ENCODE data around the gene CEBPG.

Gene CEBPG

DNA sequence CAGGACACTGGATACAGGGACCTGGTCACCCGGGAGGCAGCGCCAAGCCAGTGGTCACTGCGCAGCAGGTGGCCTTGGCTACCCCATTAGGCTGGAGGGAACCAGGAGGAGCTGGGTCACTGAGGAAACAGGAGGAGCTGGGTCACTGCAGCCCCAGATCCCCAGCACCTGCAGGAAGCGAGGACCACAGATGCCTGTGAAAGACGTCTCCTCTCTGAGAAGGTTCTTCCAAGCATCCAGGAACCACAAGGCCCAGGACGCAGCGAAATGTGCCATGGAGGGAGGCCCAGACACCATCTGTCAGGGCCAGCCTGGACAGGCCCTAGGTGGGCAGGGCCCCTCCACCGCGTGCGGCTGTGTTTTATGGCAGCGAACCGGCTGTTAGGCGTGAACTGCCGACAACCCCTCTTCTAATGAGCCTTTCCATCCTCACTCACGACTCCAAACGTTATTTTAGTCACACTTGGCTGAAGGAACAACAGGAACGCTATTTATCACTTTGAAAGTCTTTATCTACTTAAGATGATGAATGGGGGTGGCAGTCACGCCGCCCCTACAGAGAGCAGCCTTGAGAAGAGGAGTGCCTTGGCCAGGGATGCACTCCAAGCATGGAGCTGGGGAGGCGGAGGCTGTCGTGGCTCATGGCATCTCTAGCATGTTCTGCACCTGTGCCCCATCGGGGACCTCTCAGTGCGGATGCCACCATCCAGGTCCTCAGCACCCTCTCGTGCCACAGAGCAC is 53.3 kb downstream of the CEBPG start:
- peak; percentile 31 for DNase-seq

DNA sequence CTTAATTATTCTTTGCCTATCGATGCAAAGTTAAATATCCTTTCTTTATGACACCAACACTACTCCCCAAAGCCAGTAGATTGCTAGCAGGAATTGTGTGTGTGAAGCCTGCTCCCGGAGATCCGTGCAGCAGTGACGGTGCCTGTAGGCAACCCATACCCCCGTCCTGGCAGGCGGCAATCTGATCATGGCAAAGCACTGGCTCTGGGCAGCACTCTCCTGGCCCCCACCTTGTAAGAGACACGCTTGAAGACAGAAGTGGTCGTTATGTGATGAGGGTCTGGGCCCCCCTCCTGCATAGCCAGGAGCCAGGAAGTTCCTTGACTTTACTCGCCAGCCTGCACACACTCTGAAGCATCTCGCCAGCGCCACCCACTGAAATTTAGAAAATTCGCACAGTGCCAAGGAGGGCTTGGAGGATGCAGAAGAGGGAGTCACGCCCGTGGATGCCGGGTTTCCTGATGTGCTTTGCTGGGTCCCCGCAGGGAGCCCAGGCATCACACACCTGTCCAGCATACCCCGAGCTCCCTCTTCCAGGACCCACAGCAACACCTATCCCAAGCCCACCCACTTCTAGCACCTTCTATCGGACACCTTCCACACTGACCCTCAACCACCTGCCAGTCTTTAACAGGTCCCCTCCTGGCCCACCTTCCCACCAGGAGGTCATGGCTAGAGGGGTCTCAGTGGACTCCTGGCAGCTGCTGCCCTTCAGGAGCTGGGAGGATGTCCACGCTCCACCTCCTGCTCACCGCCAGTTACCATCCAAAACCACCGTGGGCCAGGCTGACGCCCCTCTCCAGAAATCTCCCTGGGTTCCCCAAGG is 54.5 kb downstream of the CEBPG start:
- DNase-seq: no peak

DNA sequence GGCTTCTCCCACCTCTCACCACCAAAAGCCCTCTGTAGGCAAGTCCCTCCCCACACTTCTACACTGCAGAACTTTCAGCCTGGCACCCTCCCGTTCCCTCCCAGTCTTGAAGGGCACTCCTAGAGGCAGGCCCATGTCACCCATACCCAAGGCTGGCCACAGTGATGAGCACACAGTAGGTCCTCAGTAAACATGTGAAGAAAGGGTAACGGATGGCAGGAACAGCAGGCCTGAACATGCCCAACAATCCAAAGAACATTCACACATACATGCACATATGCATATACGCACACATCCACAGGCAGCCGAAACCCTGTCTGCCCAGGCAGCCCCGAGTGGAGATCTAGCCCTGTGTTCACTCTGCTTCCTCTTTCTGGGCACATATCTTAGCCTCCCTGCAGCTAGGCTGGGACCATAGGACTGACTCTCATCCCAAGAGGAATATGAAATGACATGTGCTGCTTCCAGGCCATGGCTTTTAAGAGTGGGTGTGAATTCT is 55.2 kb downstream of the CEBPG start:
- no peak for DNase-seq

DNA sequence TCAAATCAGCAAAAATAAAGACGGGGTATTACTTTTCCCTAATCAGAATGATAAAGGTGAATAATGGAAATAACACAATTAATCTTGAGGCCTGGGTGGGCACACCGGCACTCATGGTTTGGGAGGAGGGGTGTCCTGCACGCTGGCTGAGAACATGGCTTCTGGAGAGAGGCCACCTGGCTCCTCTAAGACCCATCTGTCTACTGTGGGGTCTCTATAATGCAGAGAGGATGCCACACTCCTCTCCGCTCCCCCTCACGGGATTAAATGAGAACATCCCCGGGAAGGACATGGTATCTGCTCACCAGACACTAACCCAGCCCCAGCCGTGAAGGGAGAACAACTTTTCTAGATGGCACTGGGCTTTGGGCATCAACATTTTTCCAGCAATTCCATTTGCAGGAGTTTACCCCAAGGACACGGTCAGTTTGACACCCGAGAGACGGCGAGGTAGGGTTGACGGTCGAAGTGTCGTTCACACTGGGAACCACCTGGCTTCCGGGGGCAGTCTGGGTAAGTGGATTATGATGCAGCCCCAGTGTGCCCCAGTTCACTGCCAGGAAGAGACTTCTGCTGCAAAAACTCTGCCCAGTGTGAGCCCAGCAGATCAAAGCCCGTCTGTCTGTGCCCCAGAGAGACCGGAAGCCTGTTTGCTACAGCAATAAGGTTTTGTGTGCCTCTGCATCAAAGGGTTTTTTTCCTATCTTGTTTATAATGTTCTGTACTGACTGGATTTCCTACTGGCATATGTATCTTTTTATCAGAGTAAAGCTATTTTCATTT is 56.6 kb downstream of the CEBPG start:
- no peak for DNase-seq

DNA sequence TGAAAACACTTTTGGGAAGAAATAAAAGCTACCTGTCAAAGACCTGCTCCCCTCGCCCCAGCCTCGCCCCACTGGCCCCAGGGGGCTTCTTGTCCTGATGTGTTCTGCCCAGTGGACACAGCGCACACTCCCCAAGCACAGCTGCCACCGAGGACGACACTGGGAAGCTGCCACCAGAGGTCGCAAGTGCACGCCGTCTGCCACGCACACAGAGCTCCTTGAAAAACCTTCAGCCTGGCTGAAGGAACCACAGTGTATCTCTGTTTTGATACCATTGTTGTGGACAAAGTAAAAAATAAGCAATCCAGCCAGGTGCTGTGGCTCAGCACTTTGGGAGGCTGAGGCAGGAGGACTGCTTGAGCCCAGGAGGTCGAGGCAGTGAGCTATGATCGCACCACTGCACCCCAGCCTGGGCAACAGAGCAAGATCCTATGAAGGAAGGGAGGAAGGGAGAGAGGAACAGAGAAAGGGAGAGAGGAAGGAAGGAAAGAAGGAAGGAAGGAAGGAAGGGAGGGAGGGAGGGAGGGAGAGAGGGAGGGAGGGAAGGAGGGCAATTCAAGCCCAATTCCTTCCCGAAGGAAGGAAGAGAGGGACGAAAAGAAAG is 57.3 kb downstream of the CEBPG start:
- DNase-seq: peak; percentile 80

DNA sequence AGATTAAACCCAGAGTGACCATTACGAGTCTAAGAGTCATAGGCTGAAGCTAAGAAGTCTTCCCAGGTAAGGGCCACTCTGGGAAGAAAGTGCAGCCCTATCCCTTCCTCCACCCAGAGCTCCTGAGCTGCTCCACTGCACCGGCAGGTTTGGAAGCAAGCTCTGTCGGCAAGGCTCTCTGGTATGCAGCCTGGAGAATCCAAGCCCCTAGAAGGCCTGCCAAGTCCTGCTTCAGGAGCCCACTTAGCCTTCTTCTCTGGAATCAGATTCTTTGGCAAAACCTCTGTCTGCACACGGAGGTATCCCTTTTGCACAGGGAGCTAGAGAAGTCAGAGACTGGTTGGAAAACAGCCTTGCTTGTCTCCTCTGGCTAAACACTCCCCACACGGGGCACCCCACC is 58.5 kb downstream of the CEBPG start:
- DNase-seq: no peak

Measured in NCI-H345 (cell line).